SH-SY5Y (cell line): ENCODE measurements around the gene ZMIZ2.

ENCODE experiments used
- GATA2 ChIP-seq: IDR thresholded peaks from 2 replicates; pipeline ENCODE4 v1.6.1; 2011; ENCODE audit warnings: mild to moderate bottlenecking, low read depth, low read length
- GATA3 ChIP-seq: IDR thresholded peaks from 2 replicates; pipeline ENCODE4 v1.6.1; 2011; ENCODE audit warnings: low read depth, mild to moderate bottlenecking, low read length, moderate library complexity

- TF ChIP-seq GATA2 (no peak), GATA3 (no peak)
Measured at GRCh38 chr7:44764665-44765578, 16.3 kb downstream of the ZMIZ2 start.
